HG03565 (cell line): ENCODE measurements around the gene EXD3.
"Not testable (repeated sequence)": the region's sequence is repeated elsewhere in the genome, so short reads cannot be mapped to it uniquely, and the experiment has no call there.

ENCODE experiments used
- ATAC-seq: cut with Tn5 transposase; IDR thresholded peaks from one replicate; pipeline ENCODE4 v1.9.1; 2021; ENCODE audit warnings: mild to moderate bottlenecking, moderate library complexity; ENCODE audit not compliant: unreplicated experiment

Gene EXD3

DNA sequence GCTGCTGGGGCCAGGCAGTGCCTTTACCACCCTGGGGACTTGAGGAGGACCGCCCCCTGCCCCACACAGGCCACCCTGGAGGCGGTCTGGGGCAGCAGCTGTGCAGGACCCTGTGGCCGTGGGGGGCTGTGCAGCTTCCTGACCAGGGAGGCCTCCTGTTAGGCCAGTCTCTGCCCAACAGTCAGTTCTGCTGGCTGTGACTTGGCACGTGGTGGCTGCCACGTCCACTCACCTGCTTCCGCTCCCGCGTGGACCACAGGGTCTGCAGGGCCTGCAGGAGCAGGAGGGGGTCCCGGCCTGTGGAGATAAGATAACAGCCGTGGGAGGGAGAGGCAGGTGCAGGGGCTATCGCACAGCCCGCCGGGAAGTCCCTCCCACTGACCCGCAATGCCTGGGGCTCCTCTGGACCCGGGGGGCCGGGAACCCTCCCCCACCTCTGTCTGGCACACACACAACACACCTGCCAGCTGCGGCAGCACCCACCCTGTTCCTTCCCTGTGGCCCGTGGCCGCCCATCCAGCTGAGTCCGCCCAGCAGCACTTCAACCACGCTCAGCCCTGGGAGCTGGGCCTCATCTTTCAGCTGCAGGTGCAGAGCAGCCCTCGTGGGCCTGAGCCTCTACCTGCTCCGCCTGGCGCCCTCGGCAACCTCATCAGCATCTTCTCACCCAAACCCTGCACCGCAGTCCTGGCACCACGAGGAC lies 39.7 kb downstream of the EXD3 start:
- no peak for ATAC-seq

DNA sequence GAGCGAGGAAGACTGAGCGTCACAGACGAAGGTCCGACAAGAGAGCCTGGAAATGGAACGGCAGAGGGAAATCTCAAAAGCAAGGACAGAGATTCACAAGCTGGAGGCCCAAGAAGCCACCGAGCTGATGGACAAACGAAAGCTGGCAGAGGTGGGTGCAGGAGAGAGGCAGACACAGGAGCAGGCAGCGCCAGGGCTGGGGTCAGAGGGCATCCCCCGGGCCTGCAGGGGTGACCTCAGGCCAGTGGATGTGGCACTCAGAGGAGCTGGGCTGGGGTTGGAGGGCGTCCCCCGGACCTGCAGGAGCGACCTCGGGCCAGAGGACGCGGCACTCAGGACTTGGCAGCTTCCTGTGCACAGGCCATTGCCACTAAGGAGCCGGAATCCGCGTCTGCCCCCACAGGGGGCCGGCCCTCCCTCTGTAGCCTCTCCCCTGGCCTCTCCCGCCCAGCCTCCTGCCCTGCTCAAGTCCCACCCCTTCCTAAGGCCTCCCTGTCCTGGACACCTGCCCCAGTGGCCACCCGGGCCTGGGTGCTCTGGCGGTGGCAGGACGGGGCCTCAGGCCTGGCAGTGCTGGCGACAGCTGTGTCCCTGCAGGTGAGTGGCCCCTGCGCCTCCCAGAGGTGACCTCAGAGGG lies 40.4 kb downstream of the EXD3 start:
- ATAC-seq = no peak

DNA sequence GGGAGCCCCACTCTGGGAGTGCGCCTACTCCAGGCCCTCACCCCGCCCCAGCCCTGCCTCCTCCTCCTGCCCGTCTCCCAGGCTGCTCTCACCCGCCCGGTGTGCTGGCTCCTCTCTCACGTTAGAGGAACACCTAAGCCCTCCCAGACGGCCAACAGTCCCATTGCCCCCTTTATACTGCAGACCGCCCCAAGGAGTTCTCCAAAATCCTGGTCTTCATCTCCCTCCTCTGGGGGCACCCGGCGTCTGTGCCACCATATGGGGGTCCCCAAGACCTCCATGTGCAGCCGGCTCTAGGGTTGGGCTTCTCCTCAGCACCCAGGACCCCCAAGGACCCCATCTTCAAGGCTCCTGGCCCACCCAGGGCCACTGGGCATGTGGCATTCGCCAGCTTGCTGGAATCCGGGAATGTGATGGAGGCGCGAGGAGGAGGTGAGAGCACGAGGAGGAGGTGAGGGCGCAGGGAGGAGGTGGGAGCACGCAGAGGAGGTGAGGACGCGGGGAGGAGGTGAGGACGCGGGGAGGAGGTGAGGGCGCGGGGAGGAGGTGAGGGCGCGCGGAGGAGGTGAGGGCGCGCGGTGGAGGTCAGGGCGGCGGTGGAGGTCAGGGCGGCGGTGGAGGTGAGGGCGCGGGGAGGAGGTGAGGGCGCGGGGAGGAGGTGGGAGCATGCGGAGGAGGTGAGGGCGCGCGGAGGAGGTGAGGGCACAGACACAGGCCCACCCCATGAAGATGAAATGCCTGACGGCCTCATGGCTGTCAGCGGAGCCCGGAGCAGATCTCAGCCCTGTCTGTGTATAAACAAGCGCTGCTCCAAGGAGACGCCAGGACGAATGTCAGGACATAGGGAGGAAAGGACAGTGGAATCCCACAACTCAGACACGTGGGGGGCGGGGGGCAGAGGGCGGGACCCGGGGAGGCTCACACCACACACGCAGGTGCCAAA lies 41.2 kb downstream of the EXD3 start:
- ATAC-seq = no peak

DNA sequence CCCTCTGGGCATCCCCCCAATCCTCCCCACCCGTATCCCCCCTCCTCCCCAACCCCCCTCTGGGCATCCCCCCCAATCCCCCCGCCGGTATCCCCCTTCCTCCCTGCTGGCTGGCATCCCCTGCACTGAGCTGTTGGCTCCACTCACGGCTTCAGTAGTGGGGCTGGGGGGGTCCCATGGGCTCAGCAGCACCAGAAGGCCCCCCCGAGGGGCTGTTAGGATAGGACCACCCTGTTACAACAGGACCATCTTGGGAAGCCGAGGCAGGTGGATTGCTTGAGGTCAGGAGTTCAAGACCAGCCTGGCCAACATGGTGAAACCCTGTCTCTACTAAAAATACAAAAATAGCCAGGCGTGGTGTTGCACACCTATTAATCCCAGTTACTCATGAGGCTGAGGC lies 42.4 kb downstream of the EXD3 start:
- ATAC-seq = no peak

DNA sequence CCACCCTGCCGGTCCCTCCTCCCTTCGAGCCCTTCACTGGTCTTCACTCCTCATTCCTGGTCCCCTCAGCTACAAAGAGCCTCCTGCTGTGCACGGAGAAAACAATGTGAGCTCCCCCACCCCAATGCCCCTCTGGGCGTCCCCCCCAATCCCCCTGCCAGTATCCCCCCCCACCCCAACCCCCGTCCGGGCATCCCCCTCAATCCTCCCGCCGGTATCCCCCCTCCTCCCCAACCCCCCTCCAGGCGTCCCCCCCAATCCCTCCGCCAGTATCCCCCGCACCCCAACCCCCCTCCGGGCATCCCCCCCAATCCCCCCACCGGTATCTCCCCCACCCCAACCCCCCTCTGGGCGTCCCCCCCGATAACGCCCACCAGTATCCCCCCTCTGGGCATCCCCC lies 42.8 kb downstream of the EXD3 start:
- no peak for ATAC-seq

DNA sequence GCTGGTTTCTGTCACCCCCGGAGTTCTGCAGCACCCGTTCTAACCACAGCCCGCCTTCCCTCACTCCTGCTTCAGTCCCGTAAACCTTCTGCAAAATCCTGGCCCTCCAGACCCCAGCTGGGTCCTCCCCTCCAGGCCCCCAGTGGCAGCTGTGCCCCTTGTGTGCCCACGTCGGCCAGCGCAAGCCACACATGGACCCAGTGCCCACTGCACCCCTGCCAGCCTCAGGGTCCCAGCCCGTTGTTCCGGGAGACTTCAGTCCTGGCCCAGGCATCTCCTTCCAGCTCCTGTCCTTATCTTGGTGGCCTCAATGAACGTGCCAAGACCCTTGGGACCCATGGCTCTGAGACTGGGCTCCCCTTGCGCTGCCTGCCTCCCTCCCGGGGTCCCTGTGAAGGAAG lies 43.2 kb downstream of the EXD3 start:
- no peak for ATAC-seq

DNA sequence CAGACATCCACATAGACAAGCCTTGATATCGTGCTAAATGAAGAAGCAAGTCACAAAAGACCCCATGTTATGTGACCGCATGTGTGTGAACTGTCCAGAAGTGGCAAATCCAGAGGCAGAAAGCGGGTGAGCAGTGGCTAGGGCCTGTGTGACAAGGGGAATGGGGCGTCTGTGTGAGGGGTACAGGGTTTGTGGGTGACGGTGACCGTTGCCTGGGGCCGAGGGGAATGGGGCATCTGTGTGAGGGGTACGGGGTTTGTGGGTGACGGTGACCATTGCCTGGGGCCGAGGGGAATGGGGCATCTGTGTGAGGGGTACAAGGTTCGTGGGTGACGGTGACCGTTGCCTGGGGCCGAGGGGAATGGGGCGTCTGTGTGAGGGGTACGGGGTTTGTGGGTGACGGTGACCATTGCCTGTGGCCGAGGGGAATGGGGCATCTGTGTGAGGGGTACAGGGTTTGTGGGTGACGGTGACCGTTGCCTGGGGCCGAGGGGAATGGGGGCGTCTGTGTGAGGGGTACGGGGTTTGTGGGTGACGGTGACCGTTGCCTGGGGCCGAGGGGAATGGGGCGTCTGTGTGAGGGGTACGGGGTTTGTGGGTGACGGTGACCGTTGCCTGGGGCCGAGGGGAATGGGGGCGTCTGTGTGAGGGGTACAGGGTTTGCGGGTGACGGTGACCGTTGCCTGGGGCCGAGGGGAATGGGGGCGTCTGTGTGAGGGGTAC lies 44.1 kb downstream of the EXD3 start:
- ATAC-seq = not testable (repeated sequence)

DNA sequence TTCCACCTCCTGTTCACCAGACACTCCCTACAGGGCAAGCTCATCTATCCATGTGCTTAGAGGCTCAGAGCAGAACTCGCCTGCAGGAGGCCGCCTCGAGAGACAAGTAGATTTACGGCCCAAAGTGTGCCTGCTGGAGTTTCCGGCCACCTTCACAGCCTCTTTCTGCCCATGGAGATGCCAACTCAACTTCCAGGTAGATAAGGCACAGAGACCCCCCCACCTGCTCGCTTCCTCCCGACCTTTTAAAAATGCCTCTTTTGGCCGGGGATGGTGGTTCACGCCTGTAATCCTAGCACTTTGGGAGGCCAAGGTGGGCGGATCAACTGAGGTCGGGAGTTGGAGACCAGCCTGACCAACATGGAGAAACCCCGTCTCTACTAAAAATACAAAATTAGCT lies 46.6 kb downstream of the EXD3 start:
- ATAC-seq = no peak

DNA sequence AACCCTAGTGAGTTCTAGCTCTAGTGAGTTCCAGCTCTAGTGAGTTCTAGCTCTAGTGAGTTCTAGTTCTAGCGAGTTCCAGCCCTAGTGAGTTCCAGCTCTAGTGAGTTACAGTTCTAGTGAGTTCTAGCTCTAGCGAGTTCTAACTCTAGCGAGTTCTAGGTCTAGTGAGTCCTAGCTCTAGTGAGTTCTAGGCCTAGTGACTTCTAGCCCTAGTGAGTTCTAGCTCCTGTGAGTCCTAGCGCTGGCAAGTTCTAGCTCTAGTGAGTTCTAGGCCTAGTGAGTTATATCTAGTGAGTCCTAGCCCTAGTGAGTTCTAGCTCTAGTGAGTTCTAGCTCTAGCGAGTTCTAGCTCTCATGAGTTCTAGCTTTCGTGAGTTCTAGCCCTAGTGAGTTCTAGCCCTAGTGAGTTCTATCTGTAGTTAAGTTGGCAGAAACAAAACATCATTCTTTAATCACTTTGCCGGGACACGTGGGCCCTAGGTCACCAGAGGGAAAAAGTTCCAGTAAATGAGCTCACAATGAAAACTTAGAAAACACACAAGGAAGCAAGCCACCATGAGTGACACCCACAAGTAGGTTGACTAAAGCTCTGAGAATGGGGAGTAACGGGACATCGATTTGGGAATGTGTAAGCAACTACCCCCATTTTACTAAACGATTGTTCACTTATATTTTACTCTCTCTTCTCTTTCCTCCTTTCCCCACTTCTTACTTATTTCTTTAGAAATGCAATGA lies 47.5 kb downstream of the EXD3 start:
- no peak for ATAC-seq

DNA sequence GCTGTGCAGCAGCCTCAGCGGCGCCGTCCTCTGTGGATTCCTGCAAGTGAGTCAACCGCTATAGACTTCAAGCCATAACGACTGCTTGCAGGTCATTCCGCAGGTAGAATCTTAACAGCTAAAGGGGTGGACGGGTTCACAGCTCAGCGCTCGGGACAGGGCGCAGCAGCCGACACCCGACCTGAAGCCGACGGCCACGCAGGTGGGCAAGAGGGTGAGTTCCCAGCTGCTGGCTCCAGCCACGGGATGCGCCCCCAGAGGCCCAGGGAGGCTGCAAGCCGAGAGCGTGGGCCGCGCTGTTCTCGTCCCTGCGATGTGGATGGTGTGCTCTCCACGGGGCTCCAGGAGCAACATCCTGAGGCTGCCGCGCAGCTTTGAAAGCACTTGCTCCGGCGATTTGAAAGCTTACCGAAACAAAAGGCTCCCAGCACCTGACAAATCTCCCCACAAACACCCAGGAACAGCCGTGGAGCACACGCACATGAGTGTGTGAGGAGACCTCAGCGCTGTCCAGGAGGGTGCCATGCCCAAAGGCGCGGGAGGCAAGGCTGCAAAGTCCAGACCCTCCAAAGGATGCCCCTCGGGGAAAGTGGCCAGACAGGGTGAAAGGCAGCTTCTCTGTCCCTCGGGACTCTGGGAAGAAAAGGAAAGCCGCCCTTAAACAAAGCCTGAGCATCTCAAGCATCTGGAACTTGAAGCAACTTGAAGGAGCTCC lies 48.7 kb downstream of the EXD3 start:
- ATAC-seq = no peak

DNA sequence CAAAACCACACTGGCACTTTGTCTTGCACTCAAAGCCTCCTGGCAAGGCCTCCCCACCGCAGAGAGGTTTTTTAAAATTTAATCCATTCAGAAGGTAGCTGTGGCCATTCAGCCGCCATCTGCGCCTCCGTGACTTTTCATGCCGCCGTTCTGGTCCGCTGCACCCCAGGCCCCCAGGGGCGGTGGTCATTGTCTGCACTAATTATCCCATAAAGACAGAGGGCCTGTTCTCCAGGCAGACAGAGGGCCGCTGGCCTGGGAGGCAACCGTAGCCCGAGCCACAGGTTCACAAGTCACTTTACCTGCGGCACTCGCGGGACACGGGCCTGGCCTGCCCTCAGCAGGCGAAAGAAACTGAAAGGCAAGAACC lies 49.4 kb downstream of the EXD3 start:
- no peak for ATAC-seq

DNA sequence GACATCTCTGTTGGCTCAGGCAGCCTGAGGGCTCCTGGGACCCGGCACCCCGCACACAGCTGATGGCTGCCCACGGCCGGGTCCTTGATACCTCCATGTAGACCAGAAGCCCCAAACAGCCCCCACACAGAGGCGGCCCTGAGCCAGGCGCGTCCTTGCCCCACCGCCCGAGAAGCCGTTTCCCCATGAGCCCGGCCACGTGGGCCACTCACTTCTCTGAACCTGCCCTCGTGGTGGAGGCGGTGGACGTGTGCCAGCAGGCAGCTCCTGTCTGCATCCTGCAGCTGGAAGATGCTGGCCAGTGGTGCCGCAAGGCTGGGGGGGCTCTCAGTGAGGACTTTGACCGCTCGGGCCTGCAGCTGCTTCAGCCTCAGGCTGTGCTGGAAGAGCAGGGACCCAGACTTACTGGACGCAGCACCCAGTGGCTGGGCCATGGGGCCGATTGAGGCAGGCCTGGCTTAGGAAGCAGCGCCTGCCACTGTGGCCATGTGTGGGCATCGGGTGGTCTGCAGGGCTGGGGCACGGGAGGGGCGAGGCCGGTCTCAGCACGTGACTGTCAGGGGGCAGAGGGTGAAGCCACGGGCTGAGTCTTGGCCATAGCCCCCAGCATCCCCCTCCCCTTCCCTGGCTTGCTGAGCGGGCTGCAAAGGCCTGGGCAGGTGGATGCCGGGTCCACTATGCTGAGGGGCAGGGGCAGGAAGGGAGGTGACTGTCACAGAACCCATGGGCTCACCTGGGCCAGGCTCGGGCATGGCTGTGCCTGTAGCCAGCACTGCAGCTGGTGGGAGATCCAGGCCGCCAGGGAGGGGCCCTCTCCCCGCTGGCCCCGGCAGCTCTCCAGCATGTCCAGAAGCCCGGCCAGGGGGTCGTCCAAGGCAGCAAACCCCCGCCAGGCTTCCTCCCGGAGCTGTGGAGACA lies 50.0 kb downstream of the EXD3 start:
- no peak for ATAC-seq

DNA sequence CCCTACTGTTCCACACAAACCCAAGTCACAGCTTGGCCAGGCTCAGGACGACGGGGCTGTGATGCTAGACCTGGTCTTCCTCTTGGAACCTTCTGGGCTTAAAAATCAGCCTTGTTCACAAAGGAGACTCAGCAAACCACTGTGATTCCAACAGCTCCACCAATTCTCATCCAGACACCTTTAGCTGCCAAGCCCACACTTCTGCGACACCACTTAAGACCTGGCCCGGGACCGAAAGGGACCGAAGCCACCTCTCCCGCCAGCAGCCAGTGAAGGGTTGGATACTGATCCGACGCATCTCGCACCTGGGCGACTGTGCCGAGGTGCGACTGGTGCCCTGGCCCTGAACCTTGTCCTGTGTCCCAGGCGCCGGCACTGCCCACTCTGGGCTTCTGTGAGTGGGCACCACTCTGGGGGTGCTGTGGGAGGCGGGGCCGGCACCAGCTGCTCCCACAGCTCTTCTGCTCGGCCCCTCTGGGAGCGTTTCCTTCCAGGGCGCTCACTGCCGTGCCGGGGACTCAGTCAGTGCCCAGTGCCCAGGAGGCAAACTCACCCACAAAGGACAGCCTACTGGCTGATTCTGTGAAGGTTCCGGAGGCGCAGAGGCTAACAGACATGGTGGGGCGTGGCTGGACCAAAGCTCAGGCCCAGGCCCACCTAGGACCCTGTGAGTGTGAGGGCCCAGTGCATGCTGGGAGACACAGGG lies 50.9 kb downstream of the EXD3 start:
- no peak for ATAC-seq

DNA sequence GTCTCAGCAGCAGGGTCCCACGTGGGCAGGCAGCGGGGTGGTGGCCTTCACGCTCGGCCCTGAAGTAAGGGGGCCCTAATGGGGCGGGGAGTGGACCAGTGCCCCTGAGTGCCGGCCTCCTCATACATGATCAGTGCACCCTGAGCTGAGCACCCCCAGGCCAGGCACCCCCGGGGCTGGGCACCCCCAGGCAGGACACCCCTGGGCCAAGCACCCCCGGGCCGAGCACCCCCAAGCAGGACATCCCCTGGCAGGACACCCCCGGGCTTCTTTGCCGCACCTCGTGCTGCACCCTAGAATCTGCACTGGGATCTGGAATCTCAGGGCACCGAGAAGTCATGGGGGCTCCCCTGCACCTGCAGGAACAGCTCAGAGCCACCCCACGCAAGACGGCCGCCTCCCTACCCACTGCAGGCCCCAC lies 51.4 kb downstream of the EXD3 start:
- ATAC-seq = no peak

DNA sequence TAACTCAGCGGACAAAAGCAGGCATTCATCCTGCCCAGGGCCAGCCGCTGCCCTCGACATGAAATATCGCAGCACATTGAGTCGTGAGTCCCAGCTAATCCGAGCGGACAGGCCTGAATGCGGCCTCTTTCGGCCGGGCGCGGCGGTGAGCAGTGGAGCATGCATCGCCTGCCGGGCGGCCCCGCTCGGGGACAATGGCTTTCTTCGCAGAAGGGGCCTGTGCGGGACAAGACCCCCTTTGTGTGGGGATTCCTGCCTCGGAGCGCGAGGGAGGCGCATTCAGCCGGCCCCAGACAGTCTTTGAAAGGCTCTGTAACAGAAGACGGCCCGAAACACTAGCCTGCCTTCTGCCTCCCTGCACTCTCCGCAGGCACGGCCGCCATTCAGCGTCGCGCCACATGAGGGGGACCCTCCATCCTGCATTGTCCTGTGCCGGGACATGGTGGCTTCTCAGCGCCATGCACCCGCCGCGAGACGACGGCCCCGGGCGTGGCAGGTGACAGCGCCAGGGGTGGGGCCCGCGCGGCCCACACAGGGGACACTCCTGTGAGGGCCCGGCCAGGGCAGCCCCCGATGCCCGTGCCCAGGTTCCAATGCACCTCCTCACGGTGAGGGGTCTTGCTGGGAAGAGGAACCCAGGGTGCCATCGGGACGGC lies 52.0 kb downstream of the EXD3 start:
- ATAC-seq = no peak

DNA sequence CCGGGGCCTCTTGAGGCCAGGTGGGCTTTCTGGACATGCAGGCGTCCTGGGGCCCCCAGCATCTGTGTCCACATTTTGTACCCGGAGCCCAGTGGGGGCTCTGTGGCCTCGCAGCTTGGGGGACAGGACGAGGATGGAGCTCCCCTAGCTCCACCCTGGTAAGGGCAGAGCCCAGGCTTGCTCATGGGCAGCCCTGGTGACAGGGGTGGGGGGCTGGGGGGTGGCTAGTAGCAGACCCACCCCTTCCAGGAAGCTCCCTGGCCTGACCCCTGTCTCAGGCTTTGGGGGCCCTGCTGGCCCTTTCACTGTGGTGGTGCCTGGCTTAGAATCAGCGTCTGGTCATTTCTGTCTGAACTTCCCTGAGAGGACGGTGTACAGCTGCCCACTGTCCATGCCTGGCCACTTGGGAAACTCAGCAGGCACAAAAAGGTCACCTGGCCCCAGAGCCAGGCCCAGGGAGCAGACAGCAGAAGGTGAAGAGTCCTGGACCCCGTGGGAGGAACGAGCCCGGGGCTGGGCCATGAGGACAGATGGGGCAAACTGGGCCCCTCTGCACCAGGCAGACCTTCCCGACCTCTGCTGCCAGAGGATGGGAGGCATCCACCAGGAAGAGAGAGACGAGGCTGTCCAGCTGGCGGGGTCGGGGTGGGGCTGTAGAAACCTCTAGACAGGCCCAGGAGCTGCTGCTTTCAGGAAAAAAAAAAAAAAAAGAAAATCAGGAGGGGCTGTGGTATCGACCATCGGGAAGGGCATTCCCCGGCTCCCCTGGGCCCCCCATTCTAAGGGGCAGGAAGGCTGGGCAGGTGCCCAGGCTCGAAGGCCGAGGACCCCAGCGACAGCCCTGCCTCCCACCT lies 52.8 kb downstream of the EXD3 start:
- no peak for ATAC-seq
